Bronchial epithelial cell (primary cell): Measurements from ENCODE around the gene TBC1D10B. TPM values are rescaled to one million over a fixed set of nuclear protein-coding genes. Genes with fewer than 3 reads are reported as not detected.

Source experiments
- DNase-seq: peaks from one replicate; pipeline ENCODE4 v3.0.0-alpha.2; 2010; ENCODE audit warnings: low read depth
- FAIRE-seq: peaks from 2 replicates; lab custom pipeline; 2011; peaks lifted over from hg19 to GRCh38; lab: Jason Lieb, UNC
- H3K27me3 ChIP-seq: 2 replicates; pipeline ENCODE4 v1.5.1; 2011; ENCODE audit warnings: low read length; ENCODE audit not compliant: control insufficient read depth, insufficient read depth
- H3K36me3 ChIP-seq: 2 replicates; pipeline ENCODE4 v1.5.1; 2011; ENCODE audit warnings: low read length; ENCODE audit not compliant: control insufficient read depth, insufficient read depth
- H3K4me3 ChIP-seq: 2 replicates; pipeline ENCODE4 v1.5.1; 2011; ENCODE audit warnings: mild to moderate bottlenecking, low read depth, low read length, control low read depth
- total RNA-seq: library from RNA; depleted of rRNA; stranded (reverse); fragments of >200 nt; gene quantifications from 2 replicates; pipeline ENCODE4 v1.2.1, GENCODE V29; 2014
- TF ChIP-seq, protein P1 (sequence below): IDR thresholded peaks from 2 replicates; pipeline ENCODE4 v1.5.1; 2011; ENCODE audit warnings: mild to moderate bottlenecking, moderate library complexity, low read length, control low read depth, inconsistent platforms; ENCODE audit not compliant: insufficient read depth, severe bottlenecking

The TBC1D10B gene
- total RNA-seq, 1 donor from 2014 or later, result 13.7 TPM

DNA sequence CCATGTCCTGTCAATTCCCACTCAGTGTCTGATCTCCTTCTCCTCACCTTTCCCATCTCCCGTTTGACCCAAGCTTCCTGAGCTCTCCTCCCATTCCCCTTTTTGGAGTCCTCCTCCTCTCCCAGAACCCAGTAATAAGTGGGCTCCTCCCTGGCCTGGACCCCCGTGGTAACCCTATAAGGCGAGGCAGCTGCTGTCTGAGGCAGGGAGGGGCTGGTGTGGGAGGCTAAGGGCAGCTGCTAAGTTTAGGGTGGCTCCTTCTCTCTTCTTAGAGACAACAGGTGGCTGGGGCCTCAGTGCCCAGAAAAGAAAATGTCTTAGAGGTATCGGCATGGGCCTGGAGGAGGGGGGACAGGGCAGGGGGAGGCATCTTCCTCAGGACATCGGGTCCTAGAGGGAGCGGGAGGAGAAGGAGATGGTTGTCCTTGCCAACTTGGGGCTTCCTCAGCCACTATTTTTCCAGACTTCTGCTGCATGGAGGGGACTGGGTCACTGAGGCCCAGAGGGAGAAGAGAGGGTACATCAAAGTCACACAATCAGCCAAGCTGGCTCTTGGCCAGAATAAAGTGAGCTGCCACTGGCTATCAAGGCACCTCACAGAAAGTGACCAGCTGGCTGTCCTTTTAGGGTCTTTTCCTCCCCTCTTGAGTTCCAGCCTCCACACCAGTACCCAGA is 1.9 kb upstream of the TBC1D10B start:
- no peak for DNase-seq
- no peaks in the 10 kb centered on the region for H3K27me3 ChIP-seq
- no peak overlapping the region for H3K4me3 ChIP-seq
- no peak for FAIRE-seq
- TF ChIP-seq, protein P1, sequence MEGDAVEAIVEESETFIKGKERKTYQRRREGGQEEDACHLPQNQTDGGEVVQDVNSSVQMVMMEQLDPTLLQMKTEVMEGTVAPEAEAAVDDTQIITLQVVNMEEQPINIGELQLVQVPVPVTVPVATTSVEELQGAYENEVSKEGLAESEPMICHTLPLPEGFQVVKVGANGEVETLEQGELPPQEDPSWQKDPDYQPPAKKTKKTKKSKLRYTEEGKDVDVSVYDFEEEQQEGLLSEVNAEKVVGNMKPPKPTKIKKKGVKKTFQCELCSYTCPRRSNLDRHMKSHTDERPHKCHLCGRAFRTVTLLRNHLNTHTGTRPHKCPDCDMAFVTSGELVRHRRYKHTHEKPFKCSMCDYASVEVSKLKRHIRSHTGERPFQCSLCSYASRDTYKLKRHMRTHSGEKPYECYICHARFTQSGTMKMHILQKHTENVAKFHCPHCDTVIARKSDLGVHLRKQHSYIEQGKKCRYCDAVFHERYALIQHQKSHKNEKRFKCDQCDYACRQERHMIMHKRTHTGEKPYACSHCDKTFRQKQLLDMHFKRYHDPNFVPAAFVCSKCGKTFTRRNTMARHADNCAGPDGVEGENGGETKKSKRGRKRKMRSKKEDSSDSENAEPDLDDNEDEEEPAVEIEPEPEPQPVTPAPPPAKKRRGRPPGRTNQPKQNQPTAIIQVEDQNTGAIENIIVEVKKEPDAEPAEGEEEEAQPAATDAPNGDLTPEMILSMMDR, result no peak
- no peaks in the 10 kb centered on the region for H3K36me3 ChIP-seq

DNA sequence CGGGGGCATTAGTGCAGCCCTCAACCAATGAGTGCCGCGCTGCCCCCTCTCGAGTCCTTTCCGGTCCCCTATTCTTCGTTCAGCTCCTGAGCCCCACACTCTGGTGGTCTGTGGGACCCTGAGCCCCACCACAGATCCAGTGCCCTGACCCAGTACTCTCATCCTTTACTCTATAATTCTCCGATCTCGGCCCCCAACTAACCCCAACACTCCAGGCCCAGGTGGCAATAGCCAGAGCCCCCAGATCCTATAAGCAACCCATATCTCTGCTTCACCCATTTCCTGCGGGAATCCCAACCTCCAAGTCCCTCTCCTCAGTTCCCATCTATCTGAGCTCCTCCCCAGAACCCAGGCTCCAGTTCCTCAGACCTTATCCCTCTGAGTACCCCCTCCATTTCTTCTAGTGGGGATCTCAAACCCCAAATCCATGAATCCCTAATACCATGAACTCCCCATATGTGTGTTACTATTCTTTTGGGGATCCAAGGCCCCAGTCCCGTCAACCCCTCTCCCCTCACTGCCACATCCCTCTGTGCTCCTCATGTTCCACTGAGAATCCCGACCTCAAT is 1.0 kb upstream of the TBC1D10B start:
- Histone ChIP-seq H3K4me3 (peak overlapping the region; percentile 34), H3K36me3 (no peaks in the 10 kb centered on the region), H3K27me3 (no peaks in the 10 kb centered on the region)
- FAIRE-seq (no peak), DNase-seq (no peak)
- TF ChIP-seq, protein P1, result no peak

DNA sequence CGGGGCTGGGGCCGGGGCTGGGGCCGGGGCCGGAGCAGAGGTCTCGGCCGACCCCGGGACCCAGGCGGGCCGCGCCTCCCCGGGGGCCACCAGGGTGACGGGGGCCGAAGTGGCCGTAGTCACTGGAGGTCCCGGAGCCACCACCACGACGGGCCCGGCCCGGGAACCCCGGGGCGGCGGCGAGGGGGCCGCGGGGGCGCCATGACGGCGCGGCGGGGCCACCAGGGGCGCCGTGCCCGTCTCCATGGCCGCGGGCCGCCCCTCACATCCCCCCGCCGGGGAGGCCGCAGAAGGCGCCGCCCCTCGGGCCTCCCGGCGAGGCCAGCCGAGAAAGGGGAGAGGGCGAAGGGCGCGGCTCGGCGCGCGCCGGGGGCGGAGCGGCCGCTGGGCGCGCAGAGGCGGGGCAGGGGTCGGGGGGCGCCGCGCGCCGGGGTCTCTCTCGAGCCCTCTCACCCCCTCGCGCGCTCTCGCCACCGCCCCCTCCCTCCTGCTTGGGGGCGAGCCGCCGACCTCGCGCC is 297 bp downstream of the TBC1D10B start:
- Histone ChIP-seq H3K36me3 (peaks cover 6% of the 10 kb centered on the region), H3K27me3 (no peaks in the 10 kb centered on the region), H3K4me3 (peak overlapping the region; percentile 66)
- TF ChIP-seq, protein P1, result no peak
- FAIRE-seq, result no peak
- no peak for DNase-seq

DNA sequence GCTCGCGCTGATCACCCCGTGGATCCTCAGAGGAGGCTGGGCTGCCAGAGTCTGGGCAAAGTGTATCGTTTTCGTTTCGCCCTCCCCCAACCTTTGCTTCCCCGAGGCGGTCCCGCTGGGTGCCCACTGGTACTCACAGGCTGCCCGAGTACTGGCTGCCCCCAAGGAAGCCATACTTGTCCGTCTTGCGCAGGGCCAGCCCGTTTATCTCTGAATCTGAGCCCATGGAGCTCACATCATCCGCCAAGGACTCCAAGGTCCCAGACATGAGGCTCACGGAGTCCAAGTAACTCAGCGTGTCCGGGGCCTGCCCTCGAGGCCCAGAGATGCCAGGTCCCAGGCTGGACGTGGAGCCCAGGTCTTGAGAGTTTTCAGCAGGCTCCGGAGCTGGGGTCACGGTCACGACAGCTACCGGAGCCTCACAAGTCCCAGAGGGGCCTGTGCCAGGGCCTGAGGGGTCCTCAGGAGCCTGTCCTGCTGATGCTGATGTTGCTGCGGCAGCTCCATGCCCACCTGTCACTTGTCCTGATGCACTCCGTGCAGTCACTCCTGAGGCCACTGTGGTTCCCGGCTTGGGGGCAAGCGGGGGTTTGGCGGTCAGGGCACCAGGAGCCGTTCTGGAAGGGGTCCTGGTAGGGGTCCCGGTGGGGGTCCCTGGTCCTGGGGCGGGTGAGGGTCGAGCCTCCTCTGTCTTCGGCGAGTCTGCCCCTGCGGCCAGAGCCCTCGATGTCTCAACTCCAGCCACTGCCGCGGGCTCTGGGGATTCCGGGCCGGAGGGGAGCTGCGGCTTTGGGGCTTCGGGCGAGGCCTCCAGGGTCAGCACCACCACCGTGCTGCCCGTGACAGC is 980 bp downstream of the TBC1D10B start:
- Histone ChIP-seq H3K36me3 (peaks cover 11% of the 10 kb centered on the region), H3K27me3 (no peaks in the 10 kb centered on the region), H3K4me3 (peak overlapping the region; percentile 66)
- DNase-seq, result no peak
- FAIRE-seq, result no peak
- TF ChIP-seq, protein P1, result no peak

DNA sequence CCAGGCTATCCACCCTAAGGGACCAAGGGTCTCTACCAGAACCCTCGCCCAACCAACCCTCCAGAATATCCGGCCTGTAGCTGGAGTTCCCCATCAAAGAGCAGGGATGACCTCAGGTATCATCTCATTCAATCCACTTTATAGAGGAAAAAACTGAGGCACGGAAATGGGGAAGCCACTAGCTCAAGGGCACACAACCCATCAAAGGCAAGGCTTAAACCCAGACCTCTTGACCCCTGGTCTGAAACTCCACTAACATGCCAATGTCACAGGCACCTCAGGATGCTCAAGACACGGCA is 1.6 kb downstream of the TBC1D10B start:
- no peaks in the 10 kb centered on the region for H3K27me3 ChIP-seq
- peak overlapping the region; percentile 66 for H3K4me3 ChIP-seq
- peaks cover 11% of the 10 kb centered on the region for H3K36me3 ChIP-seq
- FAIRE-seq (no peak), DNase-seq (no peak)
- TF ChIP-seq, protein P1, result no peak
